KOPT-K1 (cell line): ENCODE results near the gene ROBO3.

Experiments used
- H3K27ac ChIP-seq: fragments of 200-600 bp; sonication (generic); 2 replicates; pipeline ENCODE4 v1.5.1; 2016; ENCODE audit warnings: antibody characterized with exemption, mild to moderate bottlenecking, low read depth, low read length; ENCODE audit not compliant: poor library complexity, severe bottlenecking
- H3K36me3 ChIP-seq: fragments of 200-600 bp; sonication (generic); 2 replicates; pipeline ENCODE4 v1.5.1; 2017; ENCODE audit warnings: antibody characterized with exemption, mild to moderate bottlenecking, low read length, moderate library complexity; ENCODE audit not compliant: insufficient read depth
- H3K9me3 ChIP-seq: fragments of 200-600 bp; sonication (generic); 2 replicates; pipeline ENCODE4 v1.5.1; 2017; ENCODE audit warnings: antibody characterized with exemption, low read length, mild to moderate bottlenecking; ENCODE audit not compliant: insufficient read depth, poor library complexity, severe bottlenecking

Gene ROBO3

GRCh38 chr11:124865902-124866851 lies 945 bp downstream of the ROBO3 start:
- no peak overlapping the region for H3K27ac ChIP-seq
- no peaks in the 10 kb centered on the region for H3K9me3 ChIP-seq
- no peaks in the 10 kb centered on the region for H3K36me3 ChIP-seq

GRCh38 chr11:124867700-124868099 lies 2.5 kb downstream of the ROBO3 start:
- Histone ChIP-seq H3K27ac (no peak overlapping the region), H3K9me3 (no peaks in the 10 kb centered on the region), H3K36me3 (no peaks in the 10 kb centered on the region)

GRCh38 chr11:124868331-124869274 lies 3.4 kb downstream of the ROBO3 start:
- Histone ChIP-seq H3K27ac (no peak overlapping the region), H3K9me3 (no peaks in the 10 kb centered on the region), H3K36me3 (no peaks in the 10 kb centered on the region)

GRCh38 chr11:124869331-124869730 lies 4.1 kb downstream of the ROBO3 start:
- Histone ChIP-seq H3K27ac (no peak overlapping the region), H3K9me3 (no peaks in the 10 kb centered on the region), H3K36me3 (no peaks in the 10 kb centered on the region)

GRCh38 chr11:124869856-124870387 lies 4.7 kb downstream of the ROBO3 start:
- Histone ChIP-seq H3K36me3 (no peaks in the 10 kb centered on the region), H3K27ac (no peak overlapping the region), H3K9me3 (no peaks in the 10 kb centered on the region)

- H3K9me3 ChIP-seq, result no peaks in the 10 kb centered on the region
- no peaks in the 10 kb centered on the region for H3K36me3 ChIP-seq
- no peak overlapping the region for H3K27ac ChIP-seq
Observed at GRCh38 chr11:124870430-124870829, 5.2 kb downstream of the ROBO3 start.

- no peak overlapping the region for H3K27ac ChIP-seq
- H3K9me3 ChIP-seq, result no peaks in the 10 kb centered on the region
- H3K36me3 ChIP-seq, result no peaks in the 10 kb centered on the region
Observed at GRCh38 chr11:124872280-124872679, 7.0 kb downstream of the ROBO3 start.

GRCh38 chr11:124872741-124873140 lies 7.5 kb downstream of the ROBO3 start:
- no peaks in the 10 kb centered on the region for H3K36me3 ChIP-seq
- H3K27ac ChIP-seq, result no peak overlapping the region
- H3K9me3 ChIP-seq, result no peaks in the 10 kb centered on the region

- H3K36me3 ChIP-seq, result no peaks in the 10 kb centered on the region
- no peaks in the 10 kb centered on the region for H3K9me3 ChIP-seq
- H3K27ac ChIP-seq, result no peak overlapping the region
Observed at GRCh38 chr11:124873951-124874350, 8.7 kb downstream of the ROBO3 start.

GRCh38 chr11:124874571-124875255 lies 9.5 kb downstream of the ROBO3 start:
- Histone ChIP-seq H3K9me3 (no peaks in the 10 kb centered on the region), H3K27ac (no peak overlapping the region), H3K36me3 (no peaks in the 10 kb centered on the region)

GRCh38 chr11:124875401-124875800 lies 10.2 kb downstream of the ROBO3 start:
- H3K27ac ChIP-seq, result no peak overlapping the region
- H3K9me3 ChIP-seq, result no peaks in the 10 kb centered on the region
- H3K36me3 ChIP-seq, result no peaks in the 10 kb centered on the region

GRCh38 chr11:124875943-124876817 lies 10.9 kb downstream of the ROBO3 start:
- Histone ChIP-seq H3K27ac (peak overlapping the region; percentile 74), H3K9me3 (no peaks in the 10 kb centered on the region), H3K36me3 (no peaks in the 10 kb centered on the region)

GRCh38 chr11:124876818-124877630 lies 11.8 kb downstream of the ROBO3 start:
- H3K27ac ChIP-seq, result peak overlapping the region; percentile 74

More at GRCh38 chr11:124876818-124877630, 11.8 kb downstream of the ROBO3 start:
- Histone ChIP-seq H3K9me3 (no peaks in the 10 kb centered on the region), H3K36me3 (no peaks in the 10 kb centered on the region)
